ENCODE measurements around the gene BRIP1.
"Not testable (repeated sequence)": the region's sequence is repeated elsewhere in the genome, so short reads cannot be mapped to it uniquely, and the experiment has no call there.

BRIP1 gene

DNA sequence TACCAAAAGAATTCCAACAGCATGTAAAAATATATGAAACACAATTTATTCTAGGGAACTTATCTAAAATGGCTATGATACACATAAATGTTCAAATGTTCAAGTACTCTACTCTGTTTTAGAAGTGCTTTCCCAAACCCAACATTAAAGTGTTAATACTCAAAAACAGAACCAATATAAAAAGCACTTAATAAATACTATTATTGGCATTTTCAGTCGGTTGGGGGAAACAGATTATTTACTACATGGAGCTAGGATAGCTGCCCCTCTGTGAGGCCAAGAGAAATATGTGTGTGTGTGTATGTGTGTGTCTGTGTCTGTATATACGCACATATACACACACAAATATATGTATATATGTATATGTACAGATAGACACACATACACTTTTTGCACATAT, 32.1 kb upstream of the BRIP1 start:
- in situ Hi-C loops (cut with HindIII; ENCODE audit: low sequenced_read_pairs) = no loop called here
- TF ChIP-seq, protein P1, sequence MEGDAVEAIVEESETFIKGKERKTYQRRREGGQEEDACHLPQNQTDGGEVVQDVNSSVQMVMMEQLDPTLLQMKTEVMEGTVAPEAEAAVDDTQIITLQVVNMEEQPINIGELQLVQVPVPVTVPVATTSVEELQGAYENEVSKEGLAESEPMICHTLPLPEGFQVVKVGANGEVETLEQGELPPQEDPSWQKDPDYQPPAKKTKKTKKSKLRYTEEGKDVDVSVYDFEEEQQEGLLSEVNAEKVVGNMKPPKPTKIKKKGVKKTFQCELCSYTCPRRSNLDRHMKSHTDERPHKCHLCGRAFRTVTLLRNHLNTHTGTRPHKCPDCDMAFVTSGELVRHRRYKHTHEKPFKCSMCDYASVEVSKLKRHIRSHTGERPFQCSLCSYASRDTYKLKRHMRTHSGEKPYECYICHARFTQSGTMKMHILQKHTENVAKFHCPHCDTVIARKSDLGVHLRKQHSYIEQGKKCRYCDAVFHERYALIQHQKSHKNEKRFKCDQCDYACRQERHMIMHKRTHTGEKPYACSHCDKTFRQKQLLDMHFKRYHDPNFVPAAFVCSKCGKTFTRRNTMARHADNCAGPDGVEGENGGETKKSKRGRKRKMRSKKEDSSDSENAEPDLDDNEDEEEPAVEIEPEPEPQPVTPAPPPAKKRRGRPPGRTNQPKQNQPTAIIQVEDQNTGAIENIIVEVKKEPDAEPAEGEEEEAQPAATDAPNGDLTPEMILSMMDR (IDR thresholded peaks at IDR 0.05; ENCODE audit: low read depth, low read length, missing control alignments) = no peak
- DNase-seq (ENCODE audit: low read depth) = no peak
- no peak overlapping the region for H3K4me3 ChIP-seq (ENCODE audit: low read depth, low read length)

- H3K4me3 ChIP-seq (ENCODE audit: low read depth, low read length); in situ Hi-C loops (cut with HindIII; ENCODE audit: low sequenced_read_pairs); DNase-seq (ENCODE audit: low read depth): not testable (repeated sequence)
These were observed 31.0 kb upstream of the BRIP1 start for GRCh38 chr17:61894310-61894709.

DNA sequence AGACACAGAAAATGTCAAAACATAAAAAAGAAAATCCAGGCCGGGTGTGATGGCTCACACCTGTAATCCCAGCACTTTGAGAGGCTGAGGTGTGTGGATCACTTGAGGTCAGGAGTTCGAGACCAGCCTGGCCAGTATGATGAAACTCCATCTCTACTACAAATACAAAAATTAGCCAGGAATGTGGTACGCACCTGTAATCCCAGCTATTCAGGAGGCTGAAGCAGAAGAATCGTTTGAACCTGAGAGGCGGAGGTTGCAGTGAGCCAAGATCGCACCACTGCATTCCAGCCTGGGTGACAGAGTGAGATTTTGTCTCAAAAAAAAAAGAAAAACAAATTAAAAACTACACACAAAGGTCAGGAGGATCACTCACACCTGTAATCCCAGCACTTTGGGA, 24.4 kb upstream of the BRIP1 start:
- in situ Hi-C loops (cut with HindIII; ENCODE audit: low sequenced_read_pairs) = not testable (repeated sequence)

GRCh38 chr17:61885865-61886264, 22.5 kb upstream of the BRIP1 start:
- DNase-seq (ENCODE audit: low read depth); in situ Hi-C loops (cut with HindIII; ENCODE audit: low sequenced_read_pairs): not testable (repeated sequence)

More for the DNA sequence above, 24.4 kb upstream of the BRIP1 start:
- not testable (repeated sequence) for H3K4me3 ChIP-seq (ENCODE audit: low read depth, low read length); DNase-seq (ENCODE audit: low read depth)

GRCh38 chr17:61884864-61885263, 21.5 kb upstream of the BRIP1 start:
- no peak for DNase-seq (ENCODE audit: low read depth)
- H3K4me3 ChIP-seq (ENCODE audit: low read depth, low read length) = no peak overlapping the region
- in situ Hi-C loops (cut with HindIII; ENCODE audit: low sequenced_read_pairs) = no loop called here
- TF ChIP-seq, protein P1 (IDR thresholded peaks at IDR 0.05; ENCODE audit: low read depth, low read length, missing control alignments) = no peak

More at GRCh38 chr17:61885865-61886264, 22.5 kb upstream of the BRIP1 start:
- H3K4me3 ChIP-seq (ENCODE audit: low read depth, low read length) = not testable (repeated sequence)

- H3K4me3 ChIP-seq (ENCODE audit: low read depth, low read length) = no peak overlapping the region
- TF ChIP-seq, protein P1 (IDR thresholded peaks at IDR 0.05; ENCODE audit: low read depth, low read length, missing control alignments) = no peak
- DNase-seq (ENCODE audit: low read depth) = no peak
- in situ Hi-C loops (cut with HindIII; ENCODE audit: low sequenced_read_pairs) = no loop called here
These were observed 17.3 kb upstream of the BRIP1 start for GRCh38 chr17:61880589-61881102.

- in situ Hi-C loops (cut with HindIII; ENCODE audit: low sequenced_read_pairs) = no loop called here
- H3K4me3 ChIP-seq (ENCODE audit: low read depth, low read length) = no peak overlapping the region
- DNase-seq (ENCODE audit: low read depth) = no peak
- TF ChIP-seq, protein P1 (IDR thresholded peaks at IDR 0.05; ENCODE audit: low read depth, low read length, missing control alignments) = no peak
These were observed 15.8 kb upstream of the BRIP1 start for GRCh38 chr17:61878984-61879612.

- H3K4me3 ChIP-seq (ENCODE audit: low read depth, low read length) = no peak overlapping the region
- TF ChIP-seq, protein P1 (IDR thresholded peaks at IDR 0.05; ENCODE audit: low read depth, low read length, missing control alignments) = no peak
- DNase-seq (ENCODE audit: low read depth) = no peak
- in situ Hi-C loops (cut with HindIII; ENCODE audit: low sequenced_read_pairs) = no loop called here
These were observed 15.2 kb upstream of the BRIP1 start for GRCh38 chr17:61878520-61878919.
